Subcutaneous abdominal adipose tissue (tissue), 5 donors: ENCODE data around the gene STARD4.

Experiments
- H3K27ac ChIP-seq: one replicate; pipeline ENCODE4 v1.7.0; 2013; ENCODE audit warnings: low read depth, mild to moderate bottlenecking, inconsistent platforms, low read length, moderate library complexity
- H3K27me3 ChIP-seq, 5 donors: one replicate each; pipeline ENCODE4 v1.7.0; 2013; ENCODE audit warnings: low read length in 5 of 5, inconsistent platforms in 1 of 5; ENCODE audit not compliant: control insufficient read depth in 5 of 5, insufficient read depth in 4 of 5
- H3K36me3 ChIP-seq, 5 donors: one replicate each; pipeline ENCODE4 v1.7.0; 2013; ENCODE audit warnings: low read length in 5 of 5; ENCODE audit not compliant: control insufficient read depth in 5 of 5, insufficient read depth in 5 of 5
- H3K4me1 ChIP-seq, 5 donors: one replicate each; pipeline ENCODE4 v1.7.0; 2013; ENCODE audit warnings: low read length in 5 of 5, mild to moderate bottlenecking in 3 of 5, moderate library complexity in 1 of 5; ENCODE audit not compliant: control insufficient read depth in 5 of 5, insufficient read depth in 5 of 5
- H3K4me3 ChIP-seq, 5 donors: one replicate each; pipeline ENCODE4 v1.7.0; 2013; ENCODE audit warnings: low read length in 5 of 5, low read depth in 1 of 5
- H3K9ac ChIP-seq, 5 donors: one replicate each; pipeline ENCODE4 v1.7.0; 2013; ENCODE audit warnings: low read length in 5 of 5, mild to moderate bottlenecking in 4 of 5, moderate library complexity in 3 of 5
- H3K9me3 ChIP-seq, 5 donors: one replicate each; pipeline ENCODE4 v1.7.0; 2013; ENCODE audit warnings: low read length in 5 of 5; ENCODE audit not compliant: control insufficient read depth in 5 of 5
- donor health status: healthy.
- donor health status: healthy.
- donor health status: healthy.
- donor health status: healthy.
- donor health status: healthy.

The STARD4 gene

DNA sequence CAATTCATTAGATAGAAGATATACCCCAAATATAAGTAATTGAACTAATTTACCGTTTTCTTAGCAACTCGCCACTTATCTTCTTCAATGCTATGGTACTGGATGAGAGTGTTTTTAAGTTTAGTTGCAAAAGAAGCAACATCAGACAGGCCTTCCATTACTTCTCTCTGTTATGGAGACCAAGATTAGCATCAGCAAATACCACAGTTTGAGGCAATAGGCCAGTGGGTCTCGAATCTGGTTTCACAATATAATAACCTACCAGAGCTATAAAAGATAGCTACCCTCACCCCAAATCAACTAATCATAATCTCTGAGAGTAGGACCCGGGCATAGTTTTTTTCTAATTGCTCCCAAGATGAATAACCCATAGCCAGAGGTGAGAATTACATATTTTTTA lies 5.1 kb downstream of the STARD4 start:
- Histone ChIP-seq H3K9ac (no peak overlapping the region), H3K27me3 (no peaks in the 10 kb centered on the region), H3K36me3 (no peaks in the 10 kb centered on the region), H3K4me1 (peaks cover 0 to 9% (median 8%) of the 10 kb centered on the region in 5 donors), H3K9me3 (no peaks in the 10 kb centered on the region), H3K4me3 (no peak overlapping the region), H3K27ac (no peak overlapping the region)

- Histone ChIP-seq H3K4me3 (no peak overlapping the region), H3K27ac (no peak overlapping the region), H3K9me3 (no peaks in the 10 kb centered on the region), H3K4me1 (peaks cover 0 to 5% (median 0%) of the 10 kb centered on the region in 5 donors), H3K9ac (no peak overlapping the region), H3K27me3 (no peaks in the 10 kb centered on the region), H3K36me3 (no peaks in the 10 kb centered on the region)
Measured at GRCh38 chr5:111505096-111505495, 7.2 kb downstream of the STARD4 start.

DNA sequence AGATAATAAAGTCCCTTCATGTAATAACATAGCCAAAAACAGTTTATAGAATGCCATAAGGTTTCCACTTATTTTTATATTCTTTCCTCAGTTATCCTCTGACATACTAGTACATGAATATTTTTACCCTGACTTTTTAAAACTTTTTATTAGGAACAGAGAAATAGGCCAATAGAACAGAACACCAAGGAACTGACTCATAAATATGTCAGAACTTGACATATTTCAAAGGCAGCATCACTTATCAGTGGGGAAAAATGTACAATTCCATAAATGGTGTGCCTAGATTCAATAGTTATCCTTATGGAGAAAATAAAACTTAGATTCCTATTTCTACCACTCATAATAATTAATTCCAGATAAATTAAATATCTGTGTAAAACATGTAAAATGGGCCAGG lies 9.4 kb downstream of the STARD4 start:
- H3K27me3 ChIP-seq: no peaks in the 10 kb centered on the region
- H3K4me3 ChIP-seq: no peak overlapping the region
- H3K9me3 ChIP-seq: no peaks in the 10 kb centered on the region
- no peak overlapping the region for H3K27ac ChIP-seq
- H3K4me1 ChIP-seq: peaks cover 0 to 5% (median 0%) of the 10 kb centered on the region in 5 donors
- peaks cover 0 to 4% (median 0%) of the 10 kb centered on the region in 5 donors for H3K36me3 ChIP-seq
- no peak overlapping the region for H3K9ac ChIP-seq

DNA sequence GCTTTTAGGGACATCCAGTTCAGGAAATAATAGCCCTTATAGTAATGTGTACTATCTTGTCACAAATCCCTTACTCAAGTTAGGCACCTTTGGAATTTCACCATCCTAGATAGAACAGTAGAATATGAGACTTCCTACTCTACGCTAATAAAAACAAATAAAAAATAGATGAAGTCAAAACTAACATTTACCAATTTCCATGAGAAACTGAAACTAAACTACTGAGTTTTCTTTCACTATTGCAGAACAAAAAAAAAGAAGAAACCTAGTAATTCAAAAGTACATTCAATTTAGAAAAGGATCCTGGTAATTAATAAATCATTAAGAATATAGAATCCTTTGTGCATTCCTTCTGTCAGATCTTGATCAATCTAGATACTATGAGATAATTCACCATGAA lies 14.0 kb downstream of the STARD4 start:
- Histone ChIP-seq H3K9ac (no peak overlapping the region), H3K4me3 (no peak overlapping the region), H3K27ac (no peak overlapping the region), H3K36me3 (peaks cover 0 to 4% (median 0%) of the 10 kb centered on the region in 5 donors), H3K4me1 (peaks cover 0 to 5% (median 0%) of the 10 kb centered on the region in 5 donors), H3K27me3 (no peaks in the 10 kb centered on the region), H3K9me3 (no peaks in the 10 kb centered on the region)

- Histone ChIP-seq H3K4me3 (no peak overlapping the region), H3K9me3 (no peaks in the 10 kb centered on the region), H3K36me3 (peaks cover 0 to 4% (median 0%) of the 10 kb centered on the region in 5 donors), H3K9ac (no peak overlapping the region), H3K4me1 (no peaks in the 10 kb centered on the region), H3K27me3 (no peaks in the 10 kb centered on the region), H3K27ac (no peak overlapping the region)
Measured at GRCh38 chr5:111495159-111495558, 17.2 kb downstream of the STARD4 start.

DNA sequence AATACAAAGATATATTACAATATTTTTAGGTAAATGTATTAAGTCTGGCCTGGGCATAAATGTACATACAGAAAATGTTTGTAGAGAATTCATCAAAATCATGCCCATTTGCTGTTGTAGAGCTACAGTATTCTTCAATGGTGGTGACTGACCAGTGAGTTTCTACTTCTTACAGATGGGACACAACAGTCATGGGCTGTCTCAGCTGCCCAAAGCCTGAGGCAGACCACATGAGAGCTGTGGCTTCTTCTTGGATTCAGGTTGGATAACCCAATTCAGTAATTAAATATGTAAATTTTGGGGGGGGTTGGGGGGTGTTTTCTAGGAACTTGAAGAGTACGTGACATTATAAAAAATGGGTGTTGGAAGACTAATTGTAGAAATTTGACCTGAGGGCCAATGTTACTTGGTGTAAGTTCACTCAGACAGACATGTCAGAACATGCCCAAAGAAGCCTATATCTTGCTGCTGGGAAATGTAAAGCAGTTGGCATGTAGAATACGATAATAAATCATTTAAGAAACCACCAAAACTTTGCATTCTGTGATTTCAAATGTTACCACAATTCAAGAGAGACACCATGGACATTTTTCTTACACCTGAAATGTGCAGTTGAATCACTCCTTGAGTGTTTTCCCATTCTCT lies 17.9 kb downstream of the STARD4 start:
- peaks cover 0 to under 1% (median 0%) of the 10 kb centered on the region in 5 donors for H3K36me3 ChIP-seq

DNA sequence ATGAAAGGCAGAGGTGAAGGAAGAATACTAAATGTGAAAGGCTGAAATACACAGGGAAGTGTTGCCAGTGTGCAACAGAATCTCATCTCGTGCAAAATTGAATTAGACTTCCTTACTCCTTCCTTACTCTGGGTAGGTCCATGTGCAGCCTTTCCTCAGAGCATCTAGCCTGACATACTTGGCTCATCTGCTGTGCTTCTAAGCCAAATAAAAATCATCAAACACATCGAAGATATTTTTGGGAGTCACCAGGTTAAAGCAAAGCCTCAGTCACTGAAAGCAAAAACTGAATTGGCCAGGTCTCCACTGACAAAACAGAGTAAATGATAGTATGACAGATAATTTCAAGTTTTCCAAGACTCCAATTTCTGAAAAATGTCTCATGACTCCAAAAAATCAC lies 19.3 kb downstream of the STARD4 start:
- no peak overlapping the region for H3K4me3 ChIP-seq
- no peaks in the 10 kb centered on the region for H3K27me3 ChIP-seq
- H3K9ac ChIP-seq: no peak overlapping the region
- H3K9me3 ChIP-seq: no peaks in the 10 kb centered on the region
- H3K36me3 ChIP-seq: no peaks in the 10 kb centered on the region
- no peaks in the 10 kb centered on the region for H3K4me1 ChIP-seq
- no peak overlapping the region for H3K27ac ChIP-seq

More for the DNA sequence above, 17.9 kb downstream of the STARD4 start:
- Histone ChIP-seq H3K27me3 (no peaks in the 10 kb centered on the region), H3K9ac (no peak overlapping the region), H3K4me1 (no peaks in the 10 kb centered on the region), H3K27ac (no peak overlapping the region), H3K9me3 (no peaks in the 10 kb centered on the region), H3K4me3 (no peak overlapping the region)

DNA sequence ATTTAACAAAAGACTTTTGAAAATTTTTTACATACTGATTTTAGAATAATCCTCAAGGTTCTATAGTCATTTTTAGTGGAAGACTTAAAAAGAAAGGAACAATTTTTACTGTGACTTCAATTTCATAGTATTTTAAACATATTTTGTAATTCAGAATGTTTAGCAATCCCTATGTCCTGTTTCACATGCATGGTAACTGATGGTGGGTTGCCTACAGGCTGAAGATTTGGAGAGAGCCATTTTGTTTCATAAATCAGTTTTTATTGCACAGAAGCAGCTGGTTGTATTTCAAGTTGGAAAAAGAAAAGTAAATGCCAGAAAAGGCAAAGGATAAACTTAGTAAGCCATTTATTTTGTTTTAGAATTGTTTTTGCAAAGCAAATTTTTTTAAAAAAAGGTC lies 24.0 kb downstream of the STARD4 start:
- Histone ChIP-seq H3K9me3 (no peaks in the 10 kb centered on the region), H3K4me3 (no peak overlapping the region), H3K27ac (no peak overlapping the region), H3K4me1 (no peaks in the 10 kb centered on the region), H3K36me3 (no peaks in the 10 kb centered on the region), H3K9ac (no peak overlapping the region), H3K27me3 (no peaks in the 10 kb centered on the region)

GRCh38 chr5:111486926-111487325 lies 25.4 kb downstream of the STARD4 start:
- Histone ChIP-seq H3K27ac (no peak overlapping the region), H3K4me3 (no peak overlapping the region), H3K27me3 (no peaks in the 10 kb centered on the region), H3K9ac (no peak overlapping the region), H3K4me1 (no peaks in the 10 kb centered on the region), H3K36me3 (no peaks in the 10 kb centered on the region), H3K9me3 (no peaks in the 10 kb centered on the region)

DNA sequence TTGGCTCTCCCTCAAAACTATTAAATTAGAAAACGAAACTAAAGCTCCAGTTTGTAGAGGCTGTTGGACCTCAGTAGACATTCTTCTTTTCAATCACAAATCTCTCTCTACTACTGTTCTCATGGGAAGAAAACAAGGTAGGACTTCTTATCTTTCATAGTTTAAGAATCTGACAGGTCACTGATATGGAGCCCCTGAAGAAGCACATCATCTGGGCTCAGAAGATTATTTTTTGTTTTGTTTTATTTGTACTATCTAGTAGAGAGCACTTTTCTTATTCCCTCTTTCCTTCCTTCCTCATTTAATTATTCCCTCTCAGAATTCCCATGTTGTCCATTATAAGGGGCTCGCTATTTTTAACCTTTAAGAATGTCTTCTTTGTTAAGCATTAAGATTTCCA lies 26.3 kb downstream of the STARD4 start:
- Histone ChIP-seq H3K4me1 (no peaks in the 10 kb centered on the region), H3K36me3 (no peaks in the 10 kb centered on the region), H3K4me3 (no peak overlapping the region), H3K27me3 (no peaks in the 10 kb centered on the region), H3K27ac (no peak overlapping the region), H3K9ac (no peak overlapping the region), H3K9me3 (no peaks in the 10 kb centered on the region)
